ENCODE data around the gene NYAP2. TPM values are rescaled to one million over a fixed set of nuclear protein-coding genes. Genes with fewer than 3 reads are reported as not detected.
A peak's percentile ranks its signal among the peaks of the same experiment; 100 is the strongest.

Gene NYAP2
- 0.01 TPM in 2 replicates for polyA plus RNA-seq (2013)

DNA sequence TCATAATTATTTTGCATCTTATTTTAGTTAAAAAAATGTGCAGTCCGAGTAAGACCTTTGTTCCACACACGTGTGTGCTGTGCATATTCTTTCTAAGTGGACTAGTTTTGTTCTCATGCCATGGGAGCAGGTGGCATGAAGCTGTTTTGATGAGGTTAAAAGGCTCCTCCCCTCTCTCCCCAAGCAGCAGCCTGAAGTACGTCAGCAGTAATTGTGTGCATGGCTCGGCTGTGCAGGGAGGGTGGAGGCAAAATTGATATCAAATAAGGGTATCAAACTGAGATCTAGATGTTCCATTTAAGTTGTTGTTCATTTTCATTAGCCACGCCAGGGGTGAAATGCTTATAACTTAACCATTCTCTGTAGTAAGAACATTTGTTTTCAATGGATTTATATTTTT is at the start of gene NYAP2:
TSS of gene NYAP2 (plus strand) at position 207 of the 400 bp plus-strand sequence. CDS start 9,171 bp downstream, outside the sequence.
- Histone ChIP-seq H3K18ac (ENCODE audit: low read length) (no peak within 1 kb of the TSS), H3K4me1 (ENCODE audit: control insufficient read depth in 1 of 2, insufficient read depth in 2 of 2, low read length in 2 of 2) (no peaks in the 10 kb centered on the region), H3K79me2 (ENCODE audit: control insufficient read depth, insufficient read depth, low read length, poor library complexity) (no peaks in the 10 kb centered on the region), H2AK5ac (ENCODE audit: low read length) (no peak within 1 kb of the TSS), H4K8ac (ENCODE audit: low read depth, low read length) (no peak within 1 kb of the TSS), H3K9me3 (ENCODE audit: insufficient read depth, low read depth, low read length) (no peaks in the 10 kb centered on the region), H3K4ac (ENCODE audit: low read depth, low read length) (no peak within 1 kb of the TSS), H3K9ac (ENCODE audit: low read length) (no peak within 1 kb of the TSS), H4K12ac (ENCODE audit: low read depth, low read length) (no peak within 1 kb of the TSS), H2BK12ac (ENCODE audit: low read length) (no peak within 1 kb of the TSS), H2AFZ (ENCODE audit: insufficient read depth, low read length, poor library complexity) (no peak within 1 kb of the TSS), H3K36me3 (ENCODE audit: control insufficient read depth in 1 of 2, insufficient read depth in 2 of 2, low read length in 2 of 2) (no peaks in the 10 kb centered on the region), H3K23ac (ENCODE audit: low read length) (no peak within 1 kb of the TSS), H3K14ac (ENCODE audit: low read length) (no peak within 1 kb of the TSS), H3K27me3 (ENCODE audit: insufficient read depth, low read length) (no peaks in the 10 kb centered on the region), H4K91ac (ENCODE audit: low read depth, low read length) (no peak within 1 kb of the TSS), H2BK5ac (ENCODE audit: low read depth, low read length, poor library complexity) (no peak within 1 kb of the TSS), H3K27ac (ENCODE audit: low read depth, low read length) (no peak within 1 kb of the TSS), H2BK120ac (ENCODE audit: insufficient read depth, low read length, poor library complexity) (no peak within 1 kb of the TSS), H3K4me2 (ENCODE audit: low read length) (no peak within 1 kb of the TSS), H3K79me1 (ENCODE audit: low read length) (no peaks in the 10 kb centered on the region), H3K4me3 (ENCODE audit: low read depth, low read length) (no peak within 1 kb of the TSS)
- no peak for DNase-seq
- no CpG with 5 or more reads among the region's 5 CpGs for WGBS (ENCODE audit: extremely low coverage, insufficient coverage, insufficient read length)

DNA sequence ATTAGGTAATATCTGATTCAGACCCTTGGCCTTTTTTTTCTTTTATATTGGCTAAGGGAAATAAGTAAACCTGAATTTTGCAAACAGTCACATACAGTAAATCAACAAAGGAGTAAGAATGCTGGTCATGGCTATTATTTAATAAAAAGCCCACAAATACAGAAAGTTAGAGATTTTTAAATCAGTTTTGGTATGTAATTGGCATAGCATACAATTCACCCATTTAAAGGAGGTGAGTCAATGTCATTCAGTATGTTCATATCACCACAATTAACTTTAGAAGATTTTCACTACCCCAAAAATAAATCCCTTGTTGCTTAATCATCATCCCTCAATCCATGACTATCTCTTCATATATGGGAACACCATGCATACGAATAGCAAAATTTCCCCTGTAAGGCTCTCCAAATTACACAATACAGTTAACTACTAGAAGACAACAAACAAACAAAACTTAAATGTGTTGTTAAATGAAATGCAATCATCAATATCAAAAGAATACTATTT is 45.9 kb upstream of the NYAP2 start:
- no peak overlapping the region for H3K23ac ChIP-seq (ENCODE audit: low read length)
- no peak overlapping the region for H3K4ac ChIP-seq (ENCODE audit: low read depth, low read length)
- H3K4me2 ChIP-seq (ENCODE audit: low read length) = no peak overlapping the region
- H2BK120ac ChIP-seq (ENCODE audit: insufficient read depth, low read length, poor library complexity) = no peak overlapping the region
- H2AK5ac ChIP-seq (ENCODE audit: low read length) = no peak overlapping the region
- no peaks in the 10 kb centered on the region for H3K4me1 ChIP-seq (ENCODE audit: control insufficient read depth in 1 of 2, insufficient read depth in 2 of 2, low read length in 2 of 2)
- H3K27ac ChIP-seq (ENCODE audit: low read depth, low read length) = peak overlapping the region; percentile 65
- H3K18ac ChIP-seq (ENCODE audit: low read length) = no peak overlapping the region
- H4K12ac ChIP-seq (ENCODE audit: low read depth, low read length) = no peak overlapping the region
- no peak overlapping the region for H2BK12ac ChIP-seq (ENCODE audit: low read length)
- no CpG with 5 or more reads among the region's 1 CpG for WGBS (ENCODE audit: extremely low coverage, insufficient coverage, insufficient read length)
- no peak overlapping the region for H2BK5ac ChIP-seq (ENCODE audit: low read depth, low read length, poor library complexity)
- no peak overlapping the region for H3K9ac ChIP-seq (ENCODE audit: low read length)
- H3K79me1 ChIP-seq (ENCODE audit: low read length) = no peaks in the 10 kb centered on the region
- no peaks in the 10 kb centered on the region for H3K79me2 ChIP-seq (ENCODE audit: control insufficient read depth, insufficient read depth, low read length, poor library complexity)
- no peak overlapping the region for H2AFZ ChIP-seq (ENCODE audit: insufficient read depth, low read length, poor library complexity)
- no peak overlapping the region for H4K91ac ChIP-seq (ENCODE audit: low read depth, low read length)
- H4K8ac ChIP-seq (ENCODE audit: low read depth, low read length) = no peak overlapping the region
- H3K36me3 ChIP-seq (ENCODE audit: control insufficient read depth in 1 of 2, insufficient read depth in 2 of 2, low read length in 2 of 2) = no peaks in the 10 kb centered on the region
- no peak overlapping the region for H3K14ac ChIP-seq (ENCODE audit: low read length)
- no peak for DNase-seq
- no peaks in the 10 kb centered on the region for H3K27me3 ChIP-seq (ENCODE audit: insufficient read depth, low read length)
- no peak overlapping the region for H3K4me3 ChIP-seq (ENCODE audit: low read depth, low read length)
- no peaks in the 10 kb centered on the region for H3K9me3 ChIP-seq (ENCODE audit: insufficient read depth, low read depth, low read length)

DNA sequence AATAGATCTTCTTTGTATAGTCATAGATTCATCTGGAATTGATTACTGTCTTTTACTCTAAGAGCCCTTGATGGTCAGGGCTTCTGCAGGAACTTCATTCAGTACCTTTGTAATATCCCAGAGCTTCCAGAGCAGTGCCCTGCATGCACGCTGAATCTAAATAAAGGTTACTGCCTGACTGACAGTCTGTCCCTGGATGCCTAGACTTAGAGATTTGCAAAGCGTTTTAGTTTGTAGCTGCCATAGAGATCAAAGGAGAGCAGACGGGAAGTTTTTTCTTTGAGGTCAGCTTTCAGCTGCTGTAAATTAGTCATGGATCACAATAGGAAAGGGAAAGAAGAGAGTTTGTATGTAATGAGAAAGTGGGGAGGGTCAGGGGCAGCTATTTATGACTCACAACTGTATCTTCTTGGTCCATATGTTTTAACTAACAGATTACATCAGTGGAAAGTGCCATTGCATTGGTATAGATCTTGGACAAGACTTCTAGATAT is 45.2 kb upstream of the NYAP2 start:
- DNase-seq = no peak
- Histone ChIP-seq H3K36me3 (ENCODE audit: control insufficient read depth in 1 of 2, insufficient read depth in 2 of 2, low read length in 2 of 2) (no peaks in the 10 kb centered on the region), H3K4me2 (ENCODE audit: low read length) (no peak overlapping the region), H3K4ac (ENCODE audit: low read depth, low read length) (no peak overlapping the region), H4K12ac (ENCODE audit: low read depth, low read length) (no peak overlapping the region), H3K79me2 (ENCODE audit: control insufficient read depth, insufficient read depth, low read length, poor library complexity) (no peaks in the 10 kb centered on the region), H3K14ac (ENCODE audit: low read length) (no peak overlapping the region), H3K4me3 (ENCODE audit: low read depth, low read length) (no peak overlapping the region), H3K4me1 (ENCODE audit: control insufficient read depth in 1 of 2, insufficient read depth in 2 of 2, low read length in 2 of 2) (no peaks in the 10 kb centered on the region), H2AK5ac (ENCODE audit: low read length) (no peak overlapping the region), H4K91ac (ENCODE audit: low read depth, low read length) (no peak overlapping the region), H3K9me3 (ENCODE audit: insufficient read depth, low read depth, low read length) (no peaks in the 10 kb centered on the region), H3K27me3 (ENCODE audit: insufficient read depth, low read length) (no peaks in the 10 kb centered on the region), H3K79me1 (ENCODE audit: low read length) (no peaks in the 10 kb centered on the region), H2BK12ac (ENCODE audit: low read length) (no peak overlapping the region), H3K23ac (ENCODE audit: low read length) (no peak overlapping the region), H3K18ac (ENCODE audit: low read length) (no peak overlapping the region), H4K8ac (ENCODE audit: low read depth, low read length) (no peak overlapping the region), H3K27ac (ENCODE audit: low read depth, low read length) (peak overlapping the region; percentile 65), H2AFZ (ENCODE audit: insufficient read depth, low read length, poor library complexity) (no peak overlapping the region), H2BK5ac (ENCODE audit: low read depth, low read length, poor library complexity) (no peak overlapping the region), H3K9ac (ENCODE audit: low read length) (no peak overlapping the region), H2BK120ac (ENCODE audit: insufficient read depth, low read length, poor library complexity) (no peak overlapping the region)
- no CpG with 5 or more reads among the region's 3 CpGs for WGBS (ENCODE audit: extremely low coverage, insufficient coverage, insufficient read length)

DNA sequence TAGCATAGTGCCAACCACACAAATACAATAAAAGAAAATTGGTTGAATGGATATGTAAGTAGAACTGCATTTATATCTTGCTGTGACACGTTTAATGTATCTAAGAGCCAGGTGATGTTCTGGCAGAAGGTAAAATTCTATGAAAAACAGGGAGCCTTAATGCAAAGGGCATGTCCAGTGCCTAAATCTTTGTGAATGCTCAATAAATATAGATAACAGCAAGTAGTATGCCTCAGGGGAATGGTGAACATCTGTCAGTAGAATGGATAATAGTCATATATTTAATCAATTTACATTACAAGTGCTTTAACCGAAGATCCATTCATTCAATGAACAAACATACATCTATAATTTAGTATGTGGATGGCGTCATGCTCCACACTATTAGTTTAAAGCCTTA is 43.7 kb upstream of the NYAP2 start:
- H4K8ac ChIP-seq (ENCODE audit: low read depth, low read length) = no peak overlapping the region
- no peaks in the 10 kb centered on the region for H3K36me3 ChIP-seq (ENCODE audit: control insufficient read depth in 1 of 2, insufficient read depth in 2 of 2, low read length in 2 of 2)
- H3K23ac ChIP-seq (ENCODE audit: low read length) = no peak overlapping the region
- DNase-seq = no peak
- H4K91ac ChIP-seq (ENCODE audit: low read depth, low read length) = no peak overlapping the region
- H2AFZ ChIP-seq (ENCODE audit: insufficient read depth, low read length, poor library complexity) = no peak overlapping the region
- H3K18ac ChIP-seq (ENCODE audit: low read length) = no peak overlapping the region
- H3K9ac ChIP-seq (ENCODE audit: low read length) = no peak overlapping the region
- no peak overlapping the region for H3K27ac ChIP-seq (ENCODE audit: low read depth, low read length)
- H3K14ac ChIP-seq (ENCODE audit: low read length) = no peak overlapping the region
- no peaks in the 10 kb centered on the region for H3K9me3 ChIP-seq (ENCODE audit: insufficient read depth, low read depth, low read length)
- no peak overlapping the region for H4K12ac ChIP-seq (ENCODE audit: low read depth, low read length)
- no peaks in the 10 kb centered on the region for H3K27me3 ChIP-seq (ENCODE audit: insufficient read depth, low read length)
- H3K79me2 ChIP-seq (ENCODE audit: control insufficient read depth, insufficient read depth, low read length, poor library complexity) = no peaks in the 10 kb centered on the region
- no peak overlapping the region for H3K4ac ChIP-seq (ENCODE audit: low read depth, low read length)
- no peaks in the 10 kb centered on the region for H3K4me1 ChIP-seq (ENCODE audit: control insufficient read depth in 1 of 2, insufficient read depth in 2 of 2, low read length in 2 of 2)
- H3K4me2 ChIP-seq (ENCODE audit: low read length) = no peak overlapping the region
- no peak overlapping the region for H2AK5ac ChIP-seq (ENCODE audit: low read length)
- WGBS (ENCODE audit: extremely low coverage, insufficient coverage, insufficient read length) = no CpG with 5 or more reads among the region's 3 CpGs
- H3K4me3 ChIP-seq (ENCODE audit: low read depth, low read length) = no peak overlapping the region
- no peaks in the 10 kb centered on the region for H3K79me1 ChIP-seq (ENCODE audit: low read length)
- H2BK12ac ChIP-seq (ENCODE audit: low read length) = no peak overlapping the region
- H2BK5ac ChIP-seq (ENCODE audit: low read depth, low read length, poor library complexity) = no peak overlapping the region
- no peak overlapping the region for H2BK120ac ChIP-seq (ENCODE audit: insufficient read depth, low read length, poor library complexity)
